SU-DHL-6 (cell line): Measurements from ENCODE around the gene TOR4A.

Source experiments
- CTCF ChIP-seq: fragments of 200-600 bp; sonication (generic); IDR thresholded peaks from one replicate; pipeline ENCODE4 v1.5.1; 2017; ENCODE audit warnings: antibody characterized with exemption, mild to moderate bottlenecking, low read length, moderate library complexity; ENCODE audit not compliant: insufficient read depth, poor library complexity, severe bottlenecking
- EZH2phosphoT487 ChIP-seq: fragments of 200-600 bp; sonication (generic), shearing (Covaris generic); conservative IDR thresholded peaks from 2 replicates; pipeline ENCODE4 v1.6.1; 2018; ENCODE audit warnings: mild to moderate bottlenecking, antibody characterized with exemption, low read length, moderate library complexity, mixed read lengths

GRCh38 chr9:137293482-137294090, 16.1 kb downstream of the TOR4A start:
- no peak for TF ChIP-seq CTCF
- no peak for TF ChIP-seq EZH2phosphoT487
